ENCODE results near the gene KCNQ2. TPM values are rescaled to one million over a fixed set of nuclear protein-coding genes. Genes with fewer than 3 reads are reported as not detected.

The KCNQ2 gene
- total RNA-seq, 2 donors from 2014 or later, result not detected

DNA sequence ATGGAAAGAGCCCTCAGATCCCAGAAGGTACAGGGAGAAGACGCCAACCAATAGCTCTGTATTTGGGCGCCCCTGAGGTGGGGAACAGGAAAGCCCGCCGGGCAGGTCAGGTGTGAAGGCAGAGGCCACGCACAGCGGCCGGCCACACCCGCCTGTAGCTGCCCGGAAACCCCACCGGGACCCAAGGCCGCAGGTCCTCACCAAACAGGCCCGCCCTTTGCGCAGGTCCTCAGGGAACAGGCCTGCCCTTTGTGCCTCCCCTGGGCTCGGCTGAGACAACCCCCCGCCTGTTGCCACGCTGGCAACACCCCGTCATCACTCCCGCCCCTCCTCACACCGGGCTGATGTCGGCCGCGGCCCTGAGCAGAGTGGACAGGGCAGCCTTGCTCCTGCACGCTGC, 66.4 kb downstream of the KCNQ2 start:
- Histone ChIP-seq H3K36me3 (no peaks in the 10 kb centered on the region), H3K27ac (no peak overlapping the region), H3K9me3 (no peaks in the 10 kb centered on the region), H3K4me3 (no peak overlapping the region), H3K27me3 (no peaks in the 10 kb centered on the region), H3K4me1 (no peaks in the 10 kb centered on the region)
- TF ChIP-seq, protein P1, sequence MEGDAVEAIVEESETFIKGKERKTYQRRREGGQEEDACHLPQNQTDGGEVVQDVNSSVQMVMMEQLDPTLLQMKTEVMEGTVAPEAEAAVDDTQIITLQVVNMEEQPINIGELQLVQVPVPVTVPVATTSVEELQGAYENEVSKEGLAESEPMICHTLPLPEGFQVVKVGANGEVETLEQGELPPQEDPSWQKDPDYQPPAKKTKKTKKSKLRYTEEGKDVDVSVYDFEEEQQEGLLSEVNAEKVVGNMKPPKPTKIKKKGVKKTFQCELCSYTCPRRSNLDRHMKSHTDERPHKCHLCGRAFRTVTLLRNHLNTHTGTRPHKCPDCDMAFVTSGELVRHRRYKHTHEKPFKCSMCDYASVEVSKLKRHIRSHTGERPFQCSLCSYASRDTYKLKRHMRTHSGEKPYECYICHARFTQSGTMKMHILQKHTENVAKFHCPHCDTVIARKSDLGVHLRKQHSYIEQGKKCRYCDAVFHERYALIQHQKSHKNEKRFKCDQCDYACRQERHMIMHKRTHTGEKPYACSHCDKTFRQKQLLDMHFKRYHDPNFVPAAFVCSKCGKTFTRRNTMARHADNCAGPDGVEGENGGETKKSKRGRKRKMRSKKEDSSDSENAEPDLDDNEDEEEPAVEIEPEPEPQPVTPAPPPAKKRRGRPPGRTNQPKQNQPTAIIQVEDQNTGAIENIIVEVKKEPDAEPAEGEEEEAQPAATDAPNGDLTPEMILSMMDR (IDR thresholded peaks at IDR 0.05), result no peak
- no peak for DNase-seq (ENCODE audit: low spot score)

DNA sequence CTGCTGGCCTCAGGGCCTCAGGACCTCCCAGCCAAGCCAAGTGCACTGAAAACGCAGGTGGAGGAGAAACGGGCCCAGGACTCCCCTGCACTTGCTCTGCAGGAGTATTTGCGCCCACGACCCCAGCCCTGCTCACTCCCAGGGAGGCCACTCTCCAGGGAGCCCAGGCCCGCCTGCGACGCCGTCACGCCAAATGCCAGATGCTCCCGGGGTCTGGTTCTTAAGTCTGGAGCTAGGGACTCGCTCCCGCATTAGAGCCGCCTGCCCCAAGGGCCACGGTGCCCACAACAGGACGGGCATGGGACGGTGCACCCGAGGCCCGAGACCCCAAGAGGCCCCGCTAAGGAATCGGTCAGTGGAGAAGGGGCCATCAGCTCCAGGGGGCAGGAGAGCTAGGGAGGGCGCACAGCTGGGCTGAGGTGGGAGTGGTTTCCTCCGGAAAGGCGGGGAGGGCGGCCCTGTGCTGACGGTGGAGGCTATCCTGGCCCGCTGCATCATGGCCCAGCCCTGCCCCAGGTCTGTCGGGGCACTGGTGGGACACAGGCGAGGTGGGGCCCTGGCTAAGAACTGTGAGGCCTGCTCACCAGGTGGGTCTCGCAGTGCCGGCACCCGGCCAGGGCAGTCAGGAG, 67.2 kb downstream of the KCNQ2 start:
- TF ChIP-seq, protein P1 (IDR thresholded peaks at IDR 0.05), result no peak
- Histone ChIP-seq H3K9me3 (no peaks in the 10 kb centered on the region), H3K36me3 (no peaks in the 10 kb centered on the region), H3K27ac (no peak overlapping the region), H3K4me3 (no peak overlapping the region), H3K27me3 (no peaks in the 10 kb centered on the region), H3K4me1 (no peaks in the 10 kb centered on the region)
- no peak for DNase-seq (ENCODE audit: low spot score)

DNA sequence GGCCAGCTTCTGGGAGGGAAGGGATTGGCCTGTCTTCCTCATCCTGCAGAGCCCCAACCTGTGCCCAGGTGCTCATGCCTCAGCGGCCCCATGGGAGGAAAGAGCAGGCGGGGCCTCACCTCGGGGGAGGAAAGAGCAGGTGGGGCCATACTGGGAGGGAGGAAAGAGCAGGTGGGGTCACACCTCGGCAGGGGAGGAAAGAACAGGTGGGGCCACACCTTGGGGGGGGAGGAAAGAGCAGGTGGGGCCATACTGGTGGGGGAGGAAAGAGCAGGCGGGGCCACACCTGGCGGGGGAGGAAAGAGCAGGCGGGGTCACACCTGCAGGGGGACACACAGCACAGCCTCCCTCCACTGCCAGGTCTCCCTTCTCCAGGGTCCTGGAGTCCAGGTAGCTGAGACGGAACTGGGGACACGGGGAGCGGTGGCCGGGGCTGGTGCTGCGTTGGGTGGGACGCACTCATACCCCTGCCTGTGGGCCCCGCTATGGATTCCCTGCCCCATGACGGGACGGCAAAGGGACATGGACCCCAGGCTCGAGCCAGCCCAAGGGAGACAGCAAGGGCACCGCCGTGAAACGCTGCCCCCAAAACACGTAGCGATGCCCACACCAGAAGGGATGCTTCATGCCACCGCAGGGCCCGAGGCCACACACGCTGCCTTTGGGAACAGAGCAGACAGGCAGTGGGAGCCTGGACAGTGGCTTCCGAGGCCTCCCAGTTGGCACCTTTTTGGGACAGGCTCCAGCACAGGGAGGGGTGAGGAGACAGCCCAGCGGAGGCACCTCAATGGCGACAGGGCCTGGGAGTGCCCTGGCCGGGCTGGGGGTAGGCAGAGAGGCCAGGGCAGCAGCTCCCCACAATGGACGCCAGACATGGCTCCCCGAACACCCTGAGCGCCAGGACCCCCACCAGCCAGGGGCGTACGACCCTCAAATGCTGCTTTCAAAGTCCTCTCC, 68.0 kb downstream of the KCNQ2 start:
- no peaks in the 10 kb centered on the region for H3K4me1 ChIP-seq
- no peaks in the 10 kb centered on the region for H3K27me3 ChIP-seq
- TF ChIP-seq, protein P1 (IDR thresholded peaks at IDR 0.05), result no peak
- no peak overlapping the region for H3K27ac ChIP-seq
- H3K36me3 ChIP-seq, result no peaks in the 10 kb centered on the region
- H3K9me3 ChIP-seq, result no peaks in the 10 kb centered on the region
- H3K4me3 ChIP-seq, result no peak overlapping the region
- no peak for DNase-seq (ENCODE audit: low spot score)

DNA sequence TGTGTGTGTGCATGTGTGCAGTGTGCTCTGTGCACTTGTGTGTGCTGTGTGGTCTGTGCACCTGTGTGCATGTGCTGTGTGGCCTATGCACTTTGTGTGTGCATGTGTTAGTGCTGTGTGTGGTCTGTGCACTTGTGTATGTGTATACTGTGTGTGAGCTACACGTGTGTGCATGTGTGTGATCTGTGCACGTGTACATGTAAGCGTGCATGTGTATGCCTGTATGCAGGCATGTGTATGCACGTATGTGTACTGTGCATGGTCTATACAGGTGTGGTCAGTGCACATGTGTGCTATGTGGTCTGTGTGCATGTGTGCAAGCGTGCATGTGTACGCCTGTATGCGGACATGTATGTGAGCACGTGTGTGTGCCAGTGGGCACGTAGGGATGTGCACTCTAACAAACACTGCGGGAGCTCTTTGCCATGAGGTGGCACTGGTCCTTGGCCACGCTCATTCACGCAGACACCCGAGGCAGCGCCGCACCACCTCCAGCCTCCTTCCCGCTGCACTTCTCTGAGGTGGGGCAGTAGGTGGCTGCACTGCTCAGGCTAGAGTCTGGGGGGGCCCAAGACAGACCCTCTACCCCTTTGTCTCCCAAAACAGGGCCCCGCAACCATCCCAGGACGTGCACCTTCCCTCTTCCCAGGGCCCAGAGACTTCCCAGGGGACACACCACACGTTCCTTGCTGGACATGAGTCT, 68.9 kb downstream of the KCNQ2 start:
- DNase-seq (ENCODE audit: low spot score), result no peak
- H3K9me3 ChIP-seq, result no peaks in the 10 kb centered on the region
- H3K27me3 ChIP-seq, result no peaks in the 10 kb centered on the region
- H3K4me3 ChIP-seq, result no peak overlapping the region
- TF ChIP-seq, protein P1 (IDR thresholded peaks at IDR 0.05), result no peak
- H3K4me1 ChIP-seq, result no peaks in the 10 kb centered on the region
- H3K27ac ChIP-seq, result no peak overlapping the region
- H3K36me3 ChIP-seq, result no peaks in the 10 kb centered on the region

DNA sequence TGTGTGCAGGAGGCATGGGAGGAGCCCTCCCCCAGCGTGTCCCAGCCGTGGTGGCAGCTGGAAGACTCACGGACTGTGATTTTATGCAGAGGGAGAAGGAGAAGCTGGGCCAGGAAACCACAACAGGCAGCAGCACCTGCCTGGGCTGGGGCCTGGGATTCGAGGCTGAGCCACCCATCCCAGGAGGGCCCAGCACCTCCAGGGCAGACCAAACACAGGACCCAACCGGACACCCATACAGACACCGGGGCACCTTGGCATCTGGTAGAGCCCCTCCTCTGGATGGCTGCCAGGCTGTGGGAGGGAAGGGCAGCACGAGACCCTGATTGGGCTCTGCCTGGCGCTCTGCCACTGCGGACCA, 69.6 kb downstream of the KCNQ2 start:
- TF ChIP-seq, protein P1 (IDR thresholded peaks at IDR 0.05), result no peak
- H3K9me3 ChIP-seq, result no peaks in the 10 kb centered on the region
- no peaks in the 10 kb centered on the region for H3K27me3 ChIP-seq
- no peak overlapping the region for H3K4me3 ChIP-seq
- no peaks in the 10 kb centered on the region for H3K4me1 ChIP-seq
- no peaks in the 10 kb centered on the region for H3K36me3 ChIP-seq
- no peak overlapping the region for H3K27ac ChIP-seq
- no peak for DNase-seq (ENCODE audit: low spot score)

All from right atrium auricular region (tissue), 2 donors.